Caco-2 (cell line): Measurements from ENCODE around the gene PTPRS. TPM values are rescaled to one million over a fixed set of nuclear protein-coding genes. Genes with fewer than 3 reads are reported as not detected.

Experiments
- BruUV-seq: library from RNA; stranded (reverse); fragments of 400-500 nt; replicated peaks from 2 replicates; lab custom pipeline; 2021; lab: Mats Ljungman, UMichigan
- CTCF ChIA-PET: fragments of 300-600 bp; sonication (Branson Sonifier 250); formaldehyde crosslinking; loops from one replicate; lab custom pipeline; 2022; ENCODE audit warnings: antibody characterized with exemption; lab: Charles Lee
- POLR2A ChIA-PET: fragments of 300-600 bp; sonication (Branson Sonifier 250); formaldehyde crosslinking; loops from one replicate; lab custom pipeline; 2022; ENCODE audit warnings: antibody characterized with exemption; lab: Charles Lee
- DNase-seq, 2 experiments: peaks; one replicate each; pipeline versions ENCODE4 v3.0.0 to v3.0.0-alpha.2; 2020 to 2022
- H3K27me3 ChIP-seq: replicated peaks from 2 replicates; pipeline ENCODE4 v1.6.0; 2011; ENCODE audit warnings: low read length; ENCODE audit not compliant: control insufficient read depth, insufficient read depth
- H3K36me3 ChIP-seq: 2 replicates; pipeline ENCODE4 v1.5.1; 2011; ENCODE audit warnings: low read length; ENCODE audit not compliant: control insufficient read depth, insufficient read depth
- H3K4me1 ChIP-seq: fragments of 250-450 bp; sonication (Bioruptor Pico); 2 replicates; pipeline ENCODE4 v1.5.1; 2020; ENCODE audit warnings: mild to moderate bottlenecking
- H3K4me3 ChIP-seq: 2 replicates; pipeline ENCODE4 v1.5.1; 2011; ENCODE audit warnings: low read depth, mild to moderate bottlenecking, control low read depth, low read length
- H3K9me3 ChIP-seq: fragments of 250-450 bp; sonication (Bioruptor Pico); 2 replicates; pipeline ENCODE4 v1.5.1; 2020; ENCODE audit warnings: mild to moderate bottlenecking, moderate library complexity
- H3K27ac Mint-ChIP-seq: one replicate; pipeline ENCODE4 v1.8.0; 2022; ENCODE audit warnings: mixed read lengths; ENCODE audit not compliant: unreplicated experiment
- H3K27me3 Mint-ChIP-seq: one replicate; pipeline ENCODE4 v1.8.0; 2022; ENCODE audit warnings: mixed read lengths; ENCODE audit not compliant: insufficient read depth, unreplicated experiment
- H3K36me3 Mint-ChIP-seq: one replicate; pipeline ENCODE4 v1.8.0; 2022; ENCODE audit warnings: mild to moderate bottlenecking, mixed read lengths; ENCODE audit not compliant: insufficient read depth, unreplicated experiment
- H3K4me1 Mint-ChIP-seq: one replicate; pipeline ENCODE4 v1.8.0; 2022; ENCODE audit warnings: low read depth, mixed read lengths; ENCODE audit not compliant: unreplicated experiment
- H3K4me3 Mint-ChIP-seq: one replicate; pipeline ENCODE4 v1.8.0; 2022; ENCODE audit warnings: mild to moderate bottlenecking, moderate library complexity, mixed read lengths; ENCODE audit not compliant: unreplicated experiment
- H3K9me3 Mint-ChIP-seq: one replicate; pipeline ENCODE4 v1.8.0; 2022; ENCODE audit warnings: mixed read lengths; ENCODE audit not compliant: unreplicated experiment
- intact Hi-C: fragments of 100-400 bp; cut with micrococcal nuclease; formaldehyde crosslinking; loops from one replicate; pipeline ENCODE4 v1.10.0; 2022; ENCODE audit not compliant: unreplicated experiment
- total RNA-seq: library from RNA; stranded (reverse); gene quantifications from 2 replicates; pipeline ENCODE4 v1.2.3, GENCODE V29; 2022
- TF ChIP-seq, protein P1 (sequence below), 2 experiments: fragments of 200-600 bp in 1 of 2; IDR thresholded peaks; 1 replicate in 1 of 2; 2 replicates in 1 of 2; pipeline versions ENCODE4 v1.5.1 to v1.8.0; 2011 to 2022; ENCODE audit warnings: antibody characterized with exemption in 1 of 2, control low read depth in 1 of 2, inconsistent platforms in 1 of 2, low read depth in 1 of 2, low read length in 1 of 2, mild to moderate bottlenecking in 1 of 2, moderate library complexity in 1 of 2; ENCODE audit not compliant: insufficient read depth in 1 of 2, severe bottlenecking in 1 of 2, unreplicated experiment in 1 of 2

PTPRS gene
- total RNA-seq, 1 experiment from 2014 or later = 65.6 TPM

DNA sequence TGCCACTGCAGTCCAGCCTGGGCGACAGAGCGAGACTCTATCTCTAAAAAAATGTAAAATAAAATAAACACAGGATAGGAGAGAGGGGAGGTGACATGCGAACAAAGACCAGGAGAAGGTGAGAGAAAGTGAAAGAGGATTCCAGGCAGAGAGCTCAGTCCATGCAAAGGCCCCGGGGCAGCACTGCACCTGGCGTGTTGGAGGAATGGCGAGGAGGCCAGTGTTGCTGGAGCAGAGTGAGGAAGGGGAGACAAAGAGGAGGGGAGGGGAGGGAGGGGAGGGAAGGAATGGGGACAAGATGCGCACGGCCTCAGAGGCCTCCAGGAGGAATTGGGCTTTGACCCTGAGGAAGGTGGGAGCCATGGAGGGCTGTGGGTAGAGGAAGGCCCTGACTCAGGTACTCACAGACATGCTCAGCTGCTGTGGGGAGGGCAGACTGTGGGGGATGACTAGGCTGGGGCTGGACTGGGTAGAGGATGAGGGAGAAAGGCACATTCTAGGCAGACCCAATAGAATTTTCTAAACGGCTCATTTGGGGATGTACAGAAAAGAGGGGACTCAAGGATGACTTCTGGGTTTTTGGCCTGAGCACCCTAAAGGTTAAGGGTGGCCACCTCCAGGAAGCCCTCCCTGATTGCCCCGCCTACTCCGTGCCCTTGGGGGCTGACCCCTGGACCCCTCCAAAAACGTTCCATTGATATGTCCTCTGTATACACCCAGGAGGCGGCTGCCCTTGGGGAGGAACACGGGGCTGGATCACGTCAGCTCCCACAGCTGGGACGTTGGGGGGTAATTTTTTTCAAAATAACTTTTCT, 43.9 kb downstream of the PTPRS start:
- no peak overlapping the region for H3K27ac Mint-ChIP-seq
- Histone ChIP-seq H3K4me1 (no peaks in the 10 kb centered on the region), H3K9me3 (no peaks in the 10 kb centered on the region), H3K36me3 (no peaks in the 10 kb centered on the region), H3K27me3 (no peaks in the 10 kb centered on the region), H3K4me3 (no peak overlapping the region)
- peaks cover 6% of the 10 kb centered on the region for H3K36me3 Mint-ChIP-seq
- CTCF ChIA-PET = no interaction called here
- POLR2A ChIA-PET = no interaction called here
- no peaks in the 10 kb centered on the region for H3K4me1 Mint-ChIP-seq
- no peak for DNase-seq
- TF ChIP-seq, protein P1, sequence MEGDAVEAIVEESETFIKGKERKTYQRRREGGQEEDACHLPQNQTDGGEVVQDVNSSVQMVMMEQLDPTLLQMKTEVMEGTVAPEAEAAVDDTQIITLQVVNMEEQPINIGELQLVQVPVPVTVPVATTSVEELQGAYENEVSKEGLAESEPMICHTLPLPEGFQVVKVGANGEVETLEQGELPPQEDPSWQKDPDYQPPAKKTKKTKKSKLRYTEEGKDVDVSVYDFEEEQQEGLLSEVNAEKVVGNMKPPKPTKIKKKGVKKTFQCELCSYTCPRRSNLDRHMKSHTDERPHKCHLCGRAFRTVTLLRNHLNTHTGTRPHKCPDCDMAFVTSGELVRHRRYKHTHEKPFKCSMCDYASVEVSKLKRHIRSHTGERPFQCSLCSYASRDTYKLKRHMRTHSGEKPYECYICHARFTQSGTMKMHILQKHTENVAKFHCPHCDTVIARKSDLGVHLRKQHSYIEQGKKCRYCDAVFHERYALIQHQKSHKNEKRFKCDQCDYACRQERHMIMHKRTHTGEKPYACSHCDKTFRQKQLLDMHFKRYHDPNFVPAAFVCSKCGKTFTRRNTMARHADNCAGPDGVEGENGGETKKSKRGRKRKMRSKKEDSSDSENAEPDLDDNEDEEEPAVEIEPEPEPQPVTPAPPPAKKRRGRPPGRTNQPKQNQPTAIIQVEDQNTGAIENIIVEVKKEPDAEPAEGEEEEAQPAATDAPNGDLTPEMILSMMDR (IDR thresholded peaks at IDR 0.05; ENCODE audit: insufficient read depth in 1 of 2, low read depth in 1 of 2, low read length in 1 of 2, severe bottlenecking in 1 of 2, unreplicated experiment in 1 of 2) = no peak
- no peaks in the 10 kb centered on the region for H3K9me3 Mint-ChIP-seq
- intact Hi-C loops = no loop called here
- H3K27me3 Mint-ChIP-seq = no peaks in the 10 kb centered on the region
- no peak overlapping the region for H3K4me3 Mint-ChIP-seq
- no TSS peak for BruUV-seq

DNA sequence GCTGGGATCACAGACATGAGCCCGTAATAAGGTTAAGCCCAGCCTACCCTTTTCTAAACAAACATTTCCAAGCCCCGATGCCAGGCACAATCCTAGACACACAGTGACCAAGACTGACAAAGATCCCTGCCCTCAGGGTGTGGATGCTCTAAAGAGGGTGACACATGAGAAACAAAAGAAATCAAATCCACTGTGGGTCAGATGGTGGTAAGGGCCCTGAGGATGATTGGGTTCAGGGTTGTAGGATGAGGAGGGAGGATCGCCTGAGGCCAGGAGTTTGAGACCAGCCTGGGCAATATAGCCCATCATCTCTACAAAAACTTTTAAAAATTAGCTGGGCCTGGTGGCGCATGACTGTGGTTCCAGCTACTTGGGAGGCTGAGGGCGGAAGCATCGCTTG, 44.6 kb downstream of the PTPRS start:
- Histone ChIP-seq H3K36me3 (no peaks in the 10 kb centered on the region), H3K4me1 (no peaks in the 10 kb centered on the region), H3K27me3 (no peaks in the 10 kb centered on the region), H3K9me3 (no peaks in the 10 kb centered on the region), H3K4me3 (no peak overlapping the region)
- no peaks in the 10 kb centered on the region for H3K9me3 Mint-ChIP-seq
- no peaks in the 10 kb centered on the region for H3K4me1 Mint-ChIP-seq
- ChIA-PET POLR2A (no interaction called here), CTCF (no interaction called here)
- no peak for DNase-seq
- no peaks in the 10 kb centered on the region for H3K27me3 Mint-ChIP-seq
- BruUV-seq = no TSS peak
- TF ChIP-seq, protein P1 (IDR thresholded peaks at IDR 0.05; ENCODE audit: insufficient read depth in 1 of 2, low read depth in 1 of 2, low read length in 1 of 2, severe bottlenecking in 1 of 2, unreplicated experiment in 1 of 2) = no peak
- no peak overlapping the region for H3K4me3 Mint-ChIP-seq
- no peak overlapping the region for H3K27ac Mint-ChIP-seq
- peaks cover 6% of the 10 kb centered on the region for H3K36me3 Mint-ChIP-seq
- intact Hi-C loops = no loop called here

DNA sequence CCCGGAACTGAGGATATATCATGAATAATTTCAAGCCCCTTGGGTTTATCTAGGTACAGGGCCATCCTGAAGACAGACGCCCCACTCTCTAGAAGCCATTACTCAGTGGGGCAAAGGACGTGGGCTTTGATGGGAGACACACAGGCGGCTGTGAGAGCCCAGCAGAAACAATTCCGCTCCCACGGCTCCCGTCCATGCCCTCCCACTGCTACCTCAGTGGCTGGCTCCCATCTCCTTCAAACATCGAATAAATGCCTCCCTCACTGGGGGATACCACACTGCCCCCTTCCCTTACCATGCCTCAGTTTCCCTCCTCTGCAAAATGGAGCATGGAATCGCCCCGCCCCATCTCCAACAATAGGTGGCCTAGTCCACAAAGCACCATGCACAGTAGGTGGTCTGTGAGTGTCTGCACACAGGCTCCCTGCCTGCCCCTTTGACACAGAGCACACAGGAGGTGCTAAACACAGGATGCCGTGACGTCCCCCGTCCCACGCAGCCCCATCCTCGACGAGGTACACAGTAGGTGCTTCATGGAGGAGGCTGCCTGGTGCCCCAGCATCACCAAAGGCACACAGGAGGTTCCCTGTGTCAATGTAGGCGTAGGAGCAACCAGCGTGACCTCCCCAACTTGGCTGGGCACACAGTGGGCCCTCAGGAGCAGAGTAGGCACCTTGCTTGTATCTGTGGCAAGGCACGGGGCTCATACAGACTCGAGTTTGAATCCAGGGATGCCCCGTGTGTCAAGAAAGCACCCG, 46.0 kb downstream of the PTPRS start:
- Histone ChIP-seq H3K4me1 (no peaks in the 10 kb centered on the region), H3K27me3 (no peaks in the 10 kb centered on the region), H3K36me3 (no peaks in the 10 kb centered on the region), H3K9me3 (no peaks in the 10 kb centered on the region), H3K4me3 (no peak overlapping the region)
- Mint-ChIP-seq H3K4me1 (no peaks in the 10 kb centered on the region), H3K9me3 (no peaks in the 10 kb centered on the region), H3K4me3 (no peak overlapping the region), H3K27me3 (no peaks in the 10 kb centered on the region), H3K36me3 (peaks cover 6% of the 10 kb centered on the region), H3K27ac (no peak overlapping the region)
- DNase-seq = no peak
- BruUV-seq = no TSS peak
- ChIA-PET CTCF (no interaction called here), POLR2A (no interaction called here)
- TF ChIP-seq, protein P1 (IDR thresholded peaks at IDR 0.05; ENCODE audit: insufficient read depth in 1 of 2, low read depth in 1 of 2, low read length in 1 of 2, severe bottlenecking in 1 of 2, unreplicated experiment in 1 of 2) = no peak
- intact Hi-C loops = no loop called here
